Measurements from ENCODE around the gene DISP3. TPM values are rescaled to one million over a fixed set of nuclear protein-coding genes. Genes with fewer than 3 reads are reported as not detected.

The DISP3 gene
- total RNA-seq, 2 experiments from 2014 or later, result 0.63 to 0.65 TPM

GRCh38 chr1:11481019-11481418 lies 2.1 kb downstream of the DISP3 start:
- Mint-ChIP-seq H3K9me3 (no peaks in the 10 kb centered on the region), H3K4me3 (peak overlapping the region; percentile 28), H3K4me1 (ENCODE audit: low read depth) (peaks cover 9% of the 10 kb centered on the region), H3K36me3 (ENCODE audit: low read depth) (no peaks in the 10 kb centered on the region), H3K27me3 (peaks cover 39% of the 10 kb centered on the region), H3K27ac (no peak overlapping the region)
- no peak for TF ChIP-seq CTCF (IDR thresholded peaks at IDR 0.05)
- DNase-seq (no peak), ATAC-seq (no peak)
- CTCF ChIA-PET, result no interaction called here
- POLR2A ChIA-PET, result no interaction called here
- intact Hi-C loops (cut with micrococcal nuclease), result no loop called here

GRCh38 chr1:11482198-11482597 lies 3.2 kb downstream of the DISP3 start:
- H3K27ac Mint-ChIP-seq, result no peak overlapping the region
- no peak overlapping the region for H3K4me3 Mint-ChIP-seq
- H3K4me1 Mint-ChIP-seq (ENCODE audit: low read depth), result peaks cover 9% of the 10 kb centered on the region
- CTCF ChIA-PET, result no interaction called here
- intact Hi-C loops (cut with micrococcal nuclease), result no loop called here
- H3K9me3 Mint-ChIP-seq, result no peaks in the 10 kb centered on the region
- peaks cover 39% of the 10 kb centered on the region for H3K27me3 Mint-ChIP-seq
- no peak for TF ChIP-seq CTCF (IDR thresholded peaks at IDR 0.05)
- ATAC-seq (no peak), DNase-seq (no peak)
- no peaks in the 10 kb centered on the region for H3K36me3 Mint-ChIP-seq (ENCODE audit: low read depth)
- POLR2A ChIA-PET, result interaction anchor here (0.8 kb wide), 1 partner anchor 491 kb away, joined by 3 read pairs; no protein-coding TSS in a partner anchor

GRCh38 chr1:11482701-11483479 lies 3.9 kb downstream of the DISP3 start:
- no peak for ATAC-seq
- no peak for DNase-seq
- Mint-ChIP-seq H3K4me1 (ENCODE audit: low read depth) (peaks cover 8% of the 10 kb centered on the region), H3K27me3 (peaks cover 36% of the 10 kb centered on the region), H3K4me3 (no peak overlapping the region), H3K9me3 (no peaks in the 10 kb centered on the region), H3K27ac (no peak overlapping the region), H3K36me3 (ENCODE audit: low read depth) (no peaks in the 10 kb centered on the region)
- ChIA-PET POLR2A (no interaction called here), CTCF (no interaction called here)
- no peak for TF ChIP-seq CTCF (IDR thresholded peaks at IDR 0.05)
- intact Hi-C loops (cut with micrococcal nuclease), result no loop called here

- ChIA-PET CTCF (no interaction called here), POLR2A (no interaction called here)
- TF ChIP-seq CTCF (IDR thresholded peaks at IDR 0.05), result no peak
- Mint-ChIP-seq H3K4me1 (ENCODE audit: low read depth) (peaks cover 8% of the 10 kb centered on the region), H3K27me3 (peaks cover 34% of the 10 kb centered on the region), H3K27ac (no peak overlapping the region), H3K4me3 (no peak overlapping the region), H3K36me3 (ENCODE audit: low read depth) (no peaks in the 10 kb centered on the region), H3K9me3 (no peaks in the 10 kb centered on the region)
- DNase-seq (no peak), ATAC-seq (no peak)
- intact Hi-C loops (cut with micrococcal nuclease), result no loop called here
Observed at GRCh38 chr1:11483581-11484320, 4.8 kb downstream of the DISP3 start.

GRCh38 chr1:11484321-11484655 lies 5.3 kb downstream of the DISP3 start:
- no peak for DNase-seq
- ChIA-PET POLR2A (no interaction called here), CTCF (no interaction called here)
- no peak for TF ChIP-seq CTCF (IDR thresholded peaks at IDR 0.05)
- no peak for ATAC-seq
- H3K36me3 Mint-ChIP-seq (ENCODE audit: low read depth), result no peaks in the 10 kb centered on the region
- no peaks in the 10 kb centered on the region for H3K9me3 Mint-ChIP-seq
- H3K27ac Mint-ChIP-seq, result no peak overlapping the region
- peaks cover 34% of the 10 kb centered on the region for H3K27me3 Mint-ChIP-seq
- intact Hi-C loops (cut with micrococcal nuclease), result no loop called here
- peaks cover 8% of the 10 kb centered on the region for H3K4me1 Mint-ChIP-seq (ENCODE audit: low read depth)
- H3K4me3 Mint-ChIP-seq, result no peak overlapping the region
